ENCODE measurements around the gene TRAPPC3L.

DNA sequence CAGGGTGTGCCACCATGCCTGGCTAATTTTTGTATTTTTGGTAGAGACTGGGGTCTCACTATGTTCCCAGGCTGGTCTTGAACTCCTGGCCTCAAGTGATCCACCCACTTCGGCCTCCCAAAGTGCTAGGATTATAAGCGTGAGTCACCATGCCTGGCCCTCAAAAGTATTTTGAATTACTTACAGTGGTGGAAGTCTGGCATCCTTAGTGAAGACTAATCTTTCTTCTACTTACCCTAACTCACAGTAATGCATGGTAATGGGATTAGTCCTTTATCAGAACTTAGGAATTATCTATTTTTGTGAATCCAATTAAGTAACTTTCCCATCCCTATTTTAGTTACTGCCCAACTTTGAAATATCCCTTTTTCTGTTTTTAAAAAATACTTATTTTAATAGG is 29.7 kb upstream of the TRAPPC3L start:
- TF ChIP-seq YY1 (IDR thresholded peaks at IDR 0.05; ENCODE audit: low read depth) (no peak), MEF2A (IDR thresholded peaks at IDR 0.05; ENCODE audit: borderline replicate concordance, low read depth) (no peak), SIN3A (IDR thresholded peaks at IDR 0.05; ENCODE audit: borderline replicate concordance, low read depth, low read length) (no peak), JUND (IDR thresholded peaks at IDR 0.05) (no peak), ELF1 (IDR thresholded peaks at IDR 0.05) (no peak), TAF1 (IDR thresholded peaks at IDR 0.05; ENCODE audit: borderline replicate concordance, low read depth, low read length) (no peak)
- TF ChIP-seq, protein P1, sequence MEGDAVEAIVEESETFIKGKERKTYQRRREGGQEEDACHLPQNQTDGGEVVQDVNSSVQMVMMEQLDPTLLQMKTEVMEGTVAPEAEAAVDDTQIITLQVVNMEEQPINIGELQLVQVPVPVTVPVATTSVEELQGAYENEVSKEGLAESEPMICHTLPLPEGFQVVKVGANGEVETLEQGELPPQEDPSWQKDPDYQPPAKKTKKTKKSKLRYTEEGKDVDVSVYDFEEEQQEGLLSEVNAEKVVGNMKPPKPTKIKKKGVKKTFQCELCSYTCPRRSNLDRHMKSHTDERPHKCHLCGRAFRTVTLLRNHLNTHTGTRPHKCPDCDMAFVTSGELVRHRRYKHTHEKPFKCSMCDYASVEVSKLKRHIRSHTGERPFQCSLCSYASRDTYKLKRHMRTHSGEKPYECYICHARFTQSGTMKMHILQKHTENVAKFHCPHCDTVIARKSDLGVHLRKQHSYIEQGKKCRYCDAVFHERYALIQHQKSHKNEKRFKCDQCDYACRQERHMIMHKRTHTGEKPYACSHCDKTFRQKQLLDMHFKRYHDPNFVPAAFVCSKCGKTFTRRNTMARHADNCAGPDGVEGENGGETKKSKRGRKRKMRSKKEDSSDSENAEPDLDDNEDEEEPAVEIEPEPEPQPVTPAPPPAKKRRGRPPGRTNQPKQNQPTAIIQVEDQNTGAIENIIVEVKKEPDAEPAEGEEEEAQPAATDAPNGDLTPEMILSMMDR (IDR thresholded peaks at IDR 0.05): no peak
- TF ChIP-seq, protein P2, sequence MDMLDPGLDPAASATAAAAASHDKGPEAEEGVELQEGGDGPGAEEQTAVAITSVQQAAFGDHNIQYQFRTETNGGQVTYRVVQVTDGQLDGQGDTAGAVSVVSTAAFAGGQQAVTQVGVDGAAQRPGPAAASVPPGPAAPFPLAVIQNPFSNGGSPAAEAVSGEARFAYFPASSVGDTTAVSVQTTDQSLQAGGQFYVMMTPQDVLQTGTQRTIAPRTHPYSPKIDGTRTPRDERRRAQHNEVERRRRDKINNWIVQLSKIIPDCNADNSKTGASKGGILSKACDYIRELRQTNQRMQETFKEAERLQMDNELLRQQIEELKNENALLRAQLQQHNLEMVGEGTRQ (IDR thresholded peaks at IDR 0.05; ENCODE audit: borderline replicate concordance, low read depth, low read length): no peak
